ENCODE data around the gene CCL19. TPM values are rescaled to one million over a fixed set of nuclear protein-coding genes. Genes with fewer than 3 reads are reported as not detected.

CCL19 gene
- total and polyA plus RNA-seq, 2 of the 8 experiments (the other 6 are each of a cell fraction or from before 2014, with no cell fraction given) = not detected

- no peaks in the 10 kb centered on the region for H3K27me3 ChIP-seq (replicated peaks in 1 of 4; ENCODE audit: control insufficient read depth in 3 of 4, extremely low read depth in 1 of 4, insufficient read depth in 3 of 4, low read length in 3 of 4)
- ChIA-PET CTCF (ENCODE audit: partially characterized antibody) (interaction anchor here (2.1 to 12.6 kb wide), 2 partner anchors 9 to 17 kb away, joined by 6 to 147 read pairs; no protein-coding TSS in a partner anchor), POLR2A (ENCODE audit: partially characterized antibody) (no interaction called here)
- H2AFZ ChIP-seq (ENCODE audit: low read length) = no peak overlapping the region
- H3K4me2 ChIP-seq (ENCODE audit: insufficient read depth in 1 of 2, low read depth in 2 of 2, low read length in 2 of 2) = no peak overlapping the region
- H2BK15ac ChIP-seq (ENCODE audit: low read length) = no peak overlapping the region
- H2BK12ac ChIP-seq (ENCODE audit: low read depth, low read length) = no peak overlapping the region
- H3K18ac ChIP-seq (ENCODE audit: extremely low read depth, low read length) = no peak overlapping the region
- H3K4ac ChIP-seq (replicated peaks; ENCODE audit: insufficient read length, low read depth, low read length) = no peak overlapping the region
- H3K9ac ChIP-seq (replicated peaks in 1 of 4; ENCODE audit: extremely low read depth in 1 of 4, low read depth in 3 of 4, low read length in 3 of 4) = no peak overlapping the region
- no peak overlapping the region for H4K8ac ChIP-seq (ENCODE audit: extremely low read depth, insufficient read depth, low read length)
- H3K36me3 ChIP-seq (ENCODE audit: control insufficient read depth in 2 of 4, insufficient read depth in 4 of 4, low read length in 3 of 4) = no peaks in the 10 kb centered on the region
- no peak overlapping the region for H3K4me3 ChIP-seq (ENCODE audit: extremely low read depth in 1 of 4, insufficient read depth in 2 of 4, low read depth in 3 of 4, low read length in 4 of 4)
- DNase-seq (ENCODE audit: low read depth in 1 of 2, low spot score in 2 of 2) (no peak), FAIRE-seq (no peak)
- H3K27ac ChIP-seq (ENCODE audit: low read depth, low read length) = no peak overlapping the region
- no peak overlapping the region for H3K14ac ChIP-seq (ENCODE audit: insufficient read length)
- peaks cover 0 to 3% (median 1%) of the 10 kb centered on the region in 4 experiments; a peak in 2 of 7 replicates for H3K4me1 ChIP-seq (replicated peaks in 1 of 4; ENCODE audit: control insufficient read depth in 3 of 4, insufficient read depth in 4 of 4, low read length in 3 of 4)
- no peak for TF ChIP-seq JUN (IDR thresholded peaks at IDR 0.05; ENCODE audit: low read depth, low read length)
- TF ChIP-seq CTCF (IDR thresholded peaks at IDR 0.05; ENCODE audit: control extremely low read depth in 1 of 3, insufficient read depth in 1 of 3, low read depth in 1 of 3, low read length in 3 of 3) = peak in 1 of 3 experiments; percentile 3; a peak in 1 of 4 replicates
- H3K56ac ChIP-seq (replicated peaks; ENCODE audit: insufficient read length, low read depth, low read length) = no peak overlapping the region
- H3K79me2 ChIP-seq (ENCODE audit: control insufficient read depth in 1 of 2, insufficient read depth in 2 of 2, low read length in 2 of 2) = no peaks in the 10 kb centered on the region
- no peak overlapping the region for H3K23ac ChIP-seq (ENCODE audit: insufficient read length)
- 95% methylated on average over 4 of the region's 4 CpGs; no CpG with 5 or more reads in 1 of the 2 experiments for WGBS, 2 experiments (ENCODE audit: extremely low coverage in 1 of 2, insufficient coverage in 1 of 2, insufficient read length in 1 of 2, insufficient replicate concordance in 2 of 2, low coverage in 1 of 2, low lambda C conversion rate in 2 of 2, missing lambda C conversion rate in 1 of 2)
- H3K79me1 ChIP-seq (ENCODE audit: low read depth, low read length) = no peaks in the 10 kb centered on the region
- no peak overlapping the region for H4K5ac ChIP-seq (ENCODE audit: insufficient read length, low read depth, low read length)
- H4K20me1 ChIP-seq (replicated peaks in 1 of 2; ENCODE audit: control insufficient read depth in 1 of 2, insufficient read depth in 2 of 2, low read length in 2 of 2) = no peaks in the 10 kb centered on the region
- H2BK5ac ChIP-seq (ENCODE audit: low read depth, low read length) = no peak overlapping the region
- H4K91ac ChIP-seq (replicated peaks; ENCODE audit: insufficient read length, low read length) = no peak overlapping the region
- H2BK20ac ChIP-seq (ENCODE audit: low read length) = no peak overlapping the region
- H2AK5ac ChIP-seq (ENCODE audit: low read depth, low read length) = no peak overlapping the region
- H2BK120ac ChIP-seq (replicated peaks; ENCODE audit: low read depth, low read length) = no peak overlapping the region
- no peaks in the 10 kb centered on the region for H3K9me3 ChIP-seq (ENCODE audit: insufficient read depth in 2 of 2, low read depth in 1 of 2, low read length in 1 of 2)
- no peaks in the 10 kb centered on the region; the same call in 1 of the 2 replicates for H3K23me2 ChIP-seq (ENCODE audit: low read depth, low read length)
Measured at GRCh38 chr9:34684145-34684544, 6.9 kb downstream of the CCL19 start.
